GM18517 (cell line): ENCODE results near the gene PRR16.
"Not testable (repeated sequence)": the region's sequence is repeated elsewhere in the genome, so short reads cannot be mapped to it uniquely, and the experiment has no call there.

Source experiments
- ATAC-seq: cut with Tn5 transposase; IDR thresholded peaks from one replicate; pipeline ENCODE4 v1.9.1; 2021; ENCODE audit warnings: mild to moderate bottlenecking, moderate library complexity; ENCODE audit not compliant: unreplicated experiment

Gene PRR16

DNA sequence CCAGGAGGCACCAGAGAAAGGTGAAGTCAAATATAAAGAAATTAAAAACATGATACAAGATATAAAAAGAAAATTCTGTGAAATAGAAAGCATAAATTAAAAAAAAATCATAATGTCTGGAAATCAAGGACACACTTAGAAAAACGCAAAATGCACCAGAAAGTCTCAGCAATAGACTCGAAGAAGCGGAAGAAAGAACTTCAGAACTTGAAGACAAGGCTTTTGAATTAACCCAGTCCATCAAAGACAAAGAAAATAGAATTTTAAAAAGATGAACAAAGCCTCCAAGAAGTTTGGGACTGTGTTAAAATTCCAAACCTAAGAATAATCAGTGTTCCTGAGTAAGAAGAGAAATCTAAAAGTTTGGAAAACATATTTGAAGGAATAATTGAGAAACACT lies 168.3 kb downstream of the PRR16 start:
- no peak for ATAC-seq

DNA sequence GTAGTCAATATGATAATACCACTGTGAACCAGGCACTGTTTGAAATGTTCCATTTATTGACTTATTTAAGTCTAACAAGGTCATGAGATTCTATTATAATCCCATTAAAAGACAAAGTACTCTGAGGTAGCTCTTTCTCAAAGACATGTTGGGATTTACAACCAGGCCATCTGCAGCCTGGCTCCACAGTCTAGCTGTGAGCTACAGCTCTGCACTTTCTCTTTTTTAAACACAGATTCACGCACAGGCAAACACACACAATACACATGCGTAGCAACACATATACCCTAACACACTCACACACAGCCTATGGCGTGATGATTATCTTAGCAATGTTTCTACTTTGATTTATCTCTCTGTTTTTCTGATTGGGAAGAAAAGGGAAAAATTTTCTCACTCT lies 174.3 kb downstream of the PRR16 start:
- ATAC-seq, result no peak

DNA sequence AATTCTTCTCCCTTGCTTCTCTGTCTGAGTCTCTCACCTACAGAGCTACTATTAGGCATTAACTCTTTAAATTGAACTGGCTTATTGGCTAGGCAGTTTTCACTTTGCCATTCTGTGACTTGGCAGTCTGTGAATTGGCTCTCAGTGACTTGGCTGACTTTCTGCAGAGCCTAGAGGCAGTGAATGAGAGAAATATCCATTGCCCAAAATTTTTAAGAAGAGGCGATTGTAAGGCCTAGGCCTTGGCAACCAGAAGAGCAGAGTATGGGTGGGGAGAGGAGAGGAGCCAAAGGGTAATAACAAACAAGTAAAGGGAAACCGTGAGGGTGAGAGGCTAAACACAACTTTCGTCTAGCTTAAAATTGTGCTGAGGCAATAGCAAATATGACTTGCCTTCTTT lies 176.7 kb downstream of the PRR16 start:
- no peak for ATAC-seq

DNA sequence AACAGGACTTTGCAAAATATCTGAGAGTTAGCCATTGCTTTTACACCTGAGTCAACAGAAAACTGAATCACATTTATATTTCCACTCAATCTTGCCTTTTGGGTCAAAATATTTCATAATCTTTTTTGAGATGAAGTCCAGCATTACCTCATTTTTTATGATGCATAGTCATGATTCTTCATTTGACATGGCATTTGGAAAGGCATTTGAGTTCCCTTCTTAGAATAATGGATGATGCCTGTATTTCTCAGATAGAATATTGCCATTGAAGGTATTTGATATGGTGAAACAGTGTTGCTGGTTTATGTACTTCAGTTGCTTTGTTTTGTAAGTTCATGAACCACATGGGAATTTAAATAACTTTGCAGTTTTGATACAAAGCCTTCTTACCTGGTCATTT lies 180.4 kb downstream of the PRR16 start:
- ATAC-seq, result no peak

DNA sequence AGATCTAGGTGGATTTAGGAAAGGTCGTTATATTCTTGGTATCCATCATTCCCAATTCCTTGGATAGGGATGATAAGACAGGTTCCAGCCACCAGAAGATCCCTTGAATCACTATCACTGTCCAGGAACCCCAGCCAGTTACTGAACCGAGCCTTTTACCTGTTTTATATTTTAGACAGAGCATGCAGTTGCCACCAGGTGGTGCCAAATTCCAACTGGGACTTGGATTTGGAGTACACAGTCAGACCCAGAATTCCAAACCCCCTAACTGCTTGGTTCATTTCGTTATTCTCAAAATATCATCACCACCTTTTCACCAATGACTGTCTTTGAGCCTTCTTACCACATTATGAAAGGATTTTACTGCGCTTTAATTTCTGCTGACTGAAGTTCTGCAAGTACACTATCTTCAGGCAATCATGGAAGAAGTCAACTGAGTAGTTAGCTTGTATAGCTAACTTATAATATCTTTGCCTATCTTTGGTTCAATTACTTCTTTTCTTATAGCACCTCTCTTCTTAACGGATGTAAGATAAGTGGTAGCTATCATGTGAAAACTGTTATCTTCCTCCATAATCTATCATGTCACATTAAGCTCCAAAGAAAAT lies 191.8 kb downstream of the PRR16 start:
- peak; percentile 79 for ATAC-seq

DNA sequence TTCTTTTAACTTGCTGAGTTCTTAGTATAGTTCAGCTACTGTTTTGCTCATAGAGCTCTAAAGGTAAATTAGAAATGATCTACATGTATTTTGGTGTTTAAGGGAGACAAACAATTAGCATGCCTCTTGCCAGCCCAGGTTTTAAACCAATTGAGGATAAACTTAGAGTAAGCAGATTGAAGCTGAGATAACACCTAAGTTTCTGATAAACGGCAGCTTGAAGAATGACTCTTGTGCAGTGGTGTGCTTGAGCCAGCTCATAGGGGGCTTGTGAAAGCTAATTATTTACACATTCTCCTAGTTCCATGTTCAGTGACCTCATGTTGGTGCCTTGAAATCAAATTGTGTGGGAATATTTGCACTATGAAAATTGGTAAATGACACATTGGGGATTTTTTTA lies 193.0 kb downstream of the PRR16 start:
- ATAC-seq, result no peak

DNA sequence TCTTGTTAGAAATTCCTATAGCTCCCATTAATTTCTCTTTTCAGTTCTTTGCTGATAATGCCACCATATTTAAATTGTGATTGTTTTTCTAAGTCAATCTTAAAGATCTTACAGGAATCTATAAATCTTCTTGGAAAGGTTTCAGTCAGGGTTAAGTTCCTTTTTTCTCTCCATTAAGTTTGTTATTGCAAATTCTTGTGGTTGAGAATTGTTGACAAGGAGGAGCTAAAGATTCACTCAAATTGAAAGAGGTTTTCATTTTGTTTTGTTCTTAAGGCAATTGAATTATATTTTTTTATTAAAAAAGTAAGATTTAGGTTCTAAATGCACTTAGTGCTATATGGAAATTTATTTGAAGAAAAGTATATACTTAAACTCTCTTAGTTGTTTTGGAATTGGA lies 213.4 kb downstream of the PRR16 start:
- ATAC-seq, result no peak

DNA sequence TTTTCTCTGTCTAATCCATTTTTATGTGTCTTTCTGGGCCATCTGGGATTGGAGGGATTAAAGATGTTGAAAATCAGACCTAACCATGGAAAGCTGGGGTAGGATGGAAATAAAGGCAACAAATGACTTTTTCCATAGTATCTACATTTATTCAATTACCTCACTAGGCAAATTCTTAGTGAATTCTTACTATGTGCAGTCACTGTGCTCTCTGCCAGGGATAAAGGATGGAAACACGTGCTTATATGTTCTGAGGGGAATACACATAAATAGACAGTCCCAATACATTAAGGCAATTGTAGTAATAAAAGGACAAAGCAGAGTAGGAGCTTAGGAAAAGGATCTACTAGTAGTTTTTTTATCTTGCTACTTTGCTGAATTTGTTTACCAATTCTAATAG lies 214.2 kb downstream of the PRR16 start:
- ATAC-seq, result no peak

DNA sequence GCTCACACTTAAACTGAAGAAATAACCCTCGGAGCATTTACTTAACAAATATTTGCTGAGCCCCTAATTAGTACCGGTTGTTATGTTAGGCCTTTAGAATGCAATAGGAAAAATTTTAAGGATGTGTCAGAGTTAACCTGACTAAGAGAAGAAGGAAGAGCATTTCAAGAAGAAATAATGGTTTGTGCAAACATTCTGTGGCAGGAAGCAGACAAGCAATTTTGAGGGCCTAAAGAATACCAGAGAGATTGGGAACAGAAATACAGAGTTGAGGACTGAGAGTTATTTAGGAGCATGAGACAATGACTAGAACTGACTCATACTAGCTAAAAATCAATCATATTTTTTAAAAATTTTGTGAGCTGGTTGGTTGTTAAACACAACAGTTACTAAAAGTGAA lies 218.8 kb downstream of the PRR16 start:
- no peak for ATAC-seq

DNA sequence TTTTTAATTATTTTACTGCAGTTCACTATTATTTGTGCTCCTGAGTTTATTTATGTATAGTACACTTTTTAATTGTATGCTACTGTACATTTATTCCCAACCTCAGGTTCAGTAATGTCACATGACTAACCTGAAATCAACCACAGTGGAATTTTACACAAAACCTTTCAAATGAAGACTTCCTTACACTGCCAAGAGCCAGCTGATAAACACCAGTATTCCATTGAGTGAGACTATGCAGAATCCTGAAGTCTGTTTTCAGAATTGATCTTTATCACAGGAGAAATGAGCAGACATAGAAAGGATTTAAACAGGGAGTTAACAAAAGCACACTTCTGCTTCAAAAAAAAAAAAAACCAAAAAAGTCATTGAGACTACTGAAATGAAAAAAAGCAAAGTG lies 219.5 kb downstream of the PRR16 start:
- no peak for ATAC-seq

DNA sequence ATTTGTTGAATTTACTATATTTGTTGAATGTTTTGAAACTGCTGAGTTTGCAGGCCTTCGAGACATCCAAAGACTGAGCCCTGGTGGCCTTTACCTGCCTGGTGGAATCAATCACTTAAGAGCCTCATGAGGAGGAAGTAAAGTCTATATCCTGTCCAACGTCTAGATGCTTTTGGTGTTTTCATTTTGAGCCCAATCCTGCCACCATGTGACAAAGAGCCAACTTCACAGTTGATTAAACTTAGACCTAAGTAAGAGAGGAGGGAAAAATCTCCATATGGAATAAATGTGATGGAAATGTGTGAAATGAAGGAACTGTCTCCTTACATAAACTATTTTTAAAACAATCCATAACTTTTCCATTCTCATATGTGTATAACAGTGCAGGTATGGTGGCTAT lies 220.1 kb downstream of the PRR16 start:
- ATAC-seq, result no peak

DNA sequence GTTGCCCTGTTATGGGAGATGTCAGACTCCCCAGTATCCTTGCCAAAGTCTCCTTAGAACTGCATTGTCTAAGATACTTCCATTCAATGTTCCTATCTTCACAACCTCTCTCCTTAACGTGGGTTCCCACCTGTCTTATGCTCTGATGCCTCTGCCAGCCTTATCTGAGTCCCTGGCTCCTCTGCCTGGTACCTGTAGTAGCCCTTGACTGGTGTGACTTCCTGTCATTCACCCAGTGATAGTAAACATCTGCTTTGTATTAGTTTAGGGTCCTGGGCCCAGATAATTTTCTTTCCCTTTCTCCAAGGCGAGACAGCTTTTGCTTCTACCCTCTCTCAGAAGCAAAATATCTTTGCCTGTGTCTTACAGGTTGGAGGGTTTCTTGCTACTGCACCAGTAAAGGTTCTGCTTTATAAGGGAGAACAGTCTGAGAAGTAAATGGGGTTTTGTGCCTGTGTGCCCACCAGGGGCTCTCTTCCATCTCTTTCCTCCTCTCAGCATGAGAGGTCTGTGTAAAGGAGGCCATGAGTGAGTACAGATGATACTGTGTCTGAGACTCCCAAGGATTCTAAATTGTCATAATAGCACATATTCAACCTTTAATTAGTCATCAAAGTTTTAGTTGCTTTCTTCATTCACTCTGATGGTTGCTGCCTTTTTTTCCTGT lies 220.8 kb downstream of the PRR16 start:
- no peak for ATAC-seq

DNA sequence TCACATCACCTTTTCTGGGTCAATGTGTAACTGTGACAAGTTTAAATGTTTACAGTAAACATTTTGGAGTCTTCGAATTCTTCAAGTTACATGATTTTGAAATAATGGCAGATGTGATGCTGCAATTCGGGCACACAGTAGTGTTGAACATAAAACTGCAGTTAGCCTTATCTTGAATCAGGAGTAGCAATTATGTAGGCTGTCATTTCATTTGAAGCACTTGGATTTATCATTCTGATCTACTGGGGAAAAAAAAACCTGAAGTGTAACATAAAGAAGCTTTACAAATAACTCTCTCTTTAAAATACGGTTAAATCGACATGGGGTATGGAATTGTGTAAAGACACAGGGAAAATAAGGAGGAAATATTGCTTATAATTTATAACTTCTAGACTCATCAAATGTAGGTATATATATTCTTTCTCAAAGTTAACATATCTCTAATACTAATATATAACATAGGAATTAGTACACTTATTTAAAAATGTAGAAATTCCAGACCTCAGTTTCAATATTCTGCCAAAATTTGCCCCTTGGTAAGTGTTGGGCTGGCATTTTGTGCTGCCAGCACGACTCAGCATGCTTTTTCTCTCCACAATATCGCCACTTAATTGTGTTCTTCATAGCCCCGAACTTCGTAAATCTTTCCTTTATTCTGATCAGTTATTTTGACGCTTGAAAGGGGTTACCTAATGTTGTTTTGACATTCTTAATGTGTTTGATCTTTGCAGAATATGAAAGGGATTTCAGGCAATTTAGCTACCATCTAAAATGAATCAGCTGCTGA lies 226.7 kb downstream of the PRR16 start:
- no peak for ATAC-seq

DNA sequence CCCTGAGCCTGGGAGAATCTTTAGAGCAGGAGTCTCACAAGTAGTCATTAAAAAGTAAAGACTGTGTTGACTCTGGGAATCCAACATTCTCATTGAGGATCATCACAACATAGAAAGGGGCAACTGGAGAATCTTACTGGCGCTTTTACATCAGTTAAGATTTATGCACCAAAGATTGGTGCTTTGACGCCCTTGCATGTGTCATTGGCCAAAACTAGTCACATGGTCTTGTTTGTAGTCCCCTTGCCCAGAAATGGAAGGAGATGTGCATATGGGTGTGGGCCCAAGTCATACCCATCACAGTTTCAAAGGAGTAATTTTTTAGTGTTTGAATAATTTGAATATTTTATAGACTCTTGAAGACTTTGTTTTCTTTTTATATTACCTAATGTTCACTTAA lies 228.2 kb downstream of the PRR16 start:
- no peak for ATAC-seq

DNA sequence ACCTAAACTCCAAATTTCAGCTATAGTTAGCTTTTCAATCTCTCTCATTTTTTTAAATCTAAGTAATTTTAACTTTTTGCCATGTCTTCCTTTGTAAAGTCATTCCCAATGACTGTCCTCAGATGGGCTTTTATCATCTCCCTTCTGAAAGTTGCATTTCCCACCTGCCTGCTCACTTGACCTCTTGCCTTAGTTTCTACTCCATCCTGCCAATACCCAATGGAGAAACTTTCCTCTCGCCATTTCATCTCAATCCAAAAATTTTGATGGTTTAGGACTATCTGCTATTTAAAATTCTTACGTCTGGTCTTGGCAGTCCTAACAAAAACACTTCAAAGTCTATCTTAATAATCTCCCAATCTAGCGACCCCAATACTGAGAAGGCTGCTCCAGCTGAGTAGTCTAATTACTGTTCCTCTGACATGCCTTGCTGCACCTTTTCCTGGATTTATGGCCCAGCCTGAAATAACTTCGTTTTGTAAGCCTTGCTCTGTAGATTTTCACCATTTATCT lies 231.3 kb downstream of the PRR16 start:
- no peak for ATAC-seq

DNA sequence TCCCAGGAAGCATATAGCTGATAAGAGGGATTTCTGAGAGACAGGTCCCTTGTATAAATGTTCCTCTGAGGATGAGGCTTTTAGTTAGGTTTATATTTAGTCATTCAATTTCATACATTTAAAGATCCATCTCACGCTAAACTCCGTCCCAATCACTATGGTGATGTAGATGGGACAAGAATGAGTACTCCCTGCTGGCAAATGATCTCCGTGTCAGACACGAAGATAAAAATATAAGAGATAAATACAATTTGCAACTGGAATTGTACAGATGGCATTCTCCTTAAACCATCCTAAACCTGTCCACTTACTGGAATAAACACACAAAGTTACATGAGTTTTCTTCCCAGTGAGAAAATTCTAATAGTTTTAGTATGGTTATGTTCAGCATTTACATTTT lies 233.0 kb downstream of the PRR16 start:
- no peak for ATAC-seq

DNA sequence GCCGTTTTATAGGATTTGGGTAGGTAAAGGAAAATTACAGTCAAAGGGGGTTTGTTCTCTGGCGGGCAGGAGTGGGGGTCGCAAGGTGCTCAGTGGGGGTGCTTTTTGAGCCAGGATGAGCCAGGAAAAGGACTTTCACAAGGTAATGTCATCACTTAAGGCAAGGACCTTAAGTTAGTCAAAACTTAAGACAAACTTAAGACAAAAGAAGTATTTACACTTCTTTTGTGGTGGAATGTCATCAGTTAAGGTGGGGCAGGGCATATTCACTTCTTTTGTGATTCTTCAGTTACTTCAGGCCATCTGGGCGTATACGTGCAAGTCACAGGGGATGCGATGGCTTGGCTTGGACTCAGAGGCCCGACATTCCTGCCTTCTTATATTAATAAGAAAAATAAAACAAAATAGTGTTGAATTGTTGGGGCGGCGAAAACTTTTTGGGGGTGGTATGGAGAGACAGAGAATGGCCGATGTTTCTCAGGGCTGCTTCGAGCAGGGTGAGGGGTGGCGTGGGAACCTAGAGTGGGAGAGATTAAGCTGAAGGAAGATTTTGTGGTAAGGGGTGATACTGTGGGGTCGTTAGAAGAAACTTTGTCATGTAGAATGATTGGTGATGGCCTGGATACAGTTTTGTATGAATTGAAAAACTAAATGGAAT lies 233.7 kb downstream of the PRR16 start:
- ATAC-seq, result not testable (repeated sequence)

DNA sequence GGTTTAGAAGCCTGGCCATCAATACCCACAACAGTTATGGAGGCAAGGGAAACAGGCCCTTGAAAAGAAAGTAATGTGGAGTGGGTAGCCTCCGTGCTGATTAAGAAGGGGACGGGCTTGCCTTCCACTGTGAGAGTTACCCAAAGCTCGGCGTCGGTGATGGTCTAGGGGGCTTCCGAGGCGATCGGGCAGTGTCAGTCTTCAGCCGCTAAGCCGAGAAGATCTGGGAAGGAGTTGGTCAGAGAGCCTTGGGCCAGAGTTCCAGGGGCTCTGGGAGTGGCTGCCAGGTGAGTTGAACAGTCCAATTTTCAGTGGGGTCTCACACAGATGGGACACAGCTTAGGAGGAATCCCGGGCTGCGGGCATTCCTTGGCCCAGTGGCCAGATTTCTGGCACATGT lies 236.6 kb downstream of the PRR16 start:
- not testable (repeated sequence) for ATAC-seq

DNA sequence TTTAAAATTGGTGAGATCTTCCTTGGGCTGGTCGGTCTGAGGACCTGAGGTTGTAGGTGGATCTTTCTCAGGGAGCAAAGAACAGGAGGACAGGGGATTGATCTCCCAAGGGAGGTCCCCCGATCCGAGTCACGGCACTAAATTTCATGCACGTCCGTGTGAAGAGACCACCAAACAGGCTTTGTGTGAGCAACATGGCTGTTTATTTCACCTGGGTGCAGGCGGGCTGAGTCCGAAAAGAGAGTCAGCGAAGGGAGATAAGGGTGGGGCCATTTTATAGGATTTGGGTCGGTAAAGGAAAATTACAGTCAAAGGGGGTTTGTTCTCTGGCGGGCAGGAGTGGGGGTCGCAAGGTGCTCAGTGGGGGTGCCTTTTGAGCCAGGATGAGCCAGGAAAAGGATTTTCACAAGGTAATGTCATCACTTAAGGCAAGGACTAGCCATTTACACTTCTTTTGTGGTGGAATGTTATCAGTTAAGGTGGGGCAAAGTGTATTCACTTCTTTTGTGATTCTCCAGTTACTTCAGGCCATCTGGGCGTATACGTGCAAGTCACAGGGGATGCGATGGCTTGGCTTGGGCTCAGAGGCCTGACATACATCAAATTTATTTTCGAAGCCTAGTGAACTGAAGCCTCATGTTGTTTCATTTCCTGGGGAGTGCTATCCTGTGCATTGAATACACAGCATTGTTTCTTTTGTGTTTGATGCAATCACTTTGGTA lies 238.9 kb downstream of the PRR16 start:
- ATAC-seq, result not testable (repeated sequence)

DNA sequence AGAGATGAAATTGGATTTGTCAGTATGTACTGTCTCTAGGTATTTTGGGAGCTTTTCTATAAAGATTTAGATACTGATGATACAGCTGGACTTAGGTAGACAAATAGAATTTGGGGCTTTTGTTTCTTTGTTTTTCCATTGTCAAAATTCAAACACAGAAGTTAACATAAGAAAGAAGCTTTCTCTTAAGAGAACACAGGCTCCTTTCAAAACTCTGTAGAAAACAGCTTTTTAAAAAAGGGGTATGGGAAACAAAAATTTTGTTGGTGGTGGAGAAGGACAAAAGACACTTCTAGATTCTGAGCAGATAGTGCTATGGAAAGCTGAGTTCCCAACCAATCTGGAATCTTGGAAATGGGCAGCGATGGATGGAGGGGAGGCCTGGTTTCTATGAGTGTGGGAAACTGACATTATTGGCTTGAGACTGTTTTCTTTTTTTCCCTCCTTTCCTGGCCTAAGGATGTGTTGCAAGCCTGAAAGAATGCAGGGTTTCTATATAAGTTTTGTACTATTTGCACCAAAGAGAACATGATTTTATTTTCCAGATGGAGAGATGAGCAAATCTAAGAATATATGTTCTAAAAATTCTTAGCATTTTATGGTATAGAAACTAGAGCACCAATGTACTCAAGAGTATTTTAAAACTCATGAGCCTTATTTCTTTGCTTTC lies 240.0 kb downstream of the PRR16 start:
- no peak for ATAC-seq
